ENCODE results near the gene WNT5B.
"Not testable (repeated sequence)": the region's sequence is repeated elsewhere in the genome, so short reads cannot be mapped to it uniquely, and the experiment has no call there.

The WNT5B gene

DNA sequence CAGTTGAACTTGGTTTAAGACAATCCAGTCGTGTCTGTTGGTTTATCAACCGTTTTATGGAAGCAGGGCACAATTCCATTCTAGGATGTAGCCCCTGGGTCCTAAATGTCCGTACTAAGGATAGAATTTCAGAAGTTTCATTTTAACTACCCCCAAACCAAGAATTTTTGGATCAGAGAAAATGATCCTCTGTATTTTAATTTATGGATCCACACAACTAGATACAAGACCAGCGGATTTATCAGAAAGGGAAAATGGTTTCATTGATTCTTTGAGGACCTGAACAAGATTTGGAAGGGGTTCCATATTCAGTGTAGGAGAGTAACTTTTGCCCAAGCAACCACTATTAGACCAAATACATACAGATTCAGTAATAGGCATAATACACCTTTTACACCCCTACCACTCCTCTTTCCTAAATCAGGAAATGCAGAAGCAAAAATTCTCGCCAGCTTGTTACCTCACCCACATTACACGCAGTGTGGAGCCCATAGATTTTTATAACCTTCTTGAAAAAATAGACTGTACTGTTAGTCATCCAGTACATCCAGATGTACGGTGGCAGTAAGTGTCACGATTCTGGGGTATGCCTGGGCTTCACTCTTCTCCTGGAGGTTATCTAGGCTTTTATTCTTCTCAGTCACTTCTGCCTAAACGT lies 33.2 kb upstream of the WNT5B start:
- in situ Hi-C loops (cut with MboI; ENCODE audit: low sequenced_read_pairs): no loop called here

DNA sequence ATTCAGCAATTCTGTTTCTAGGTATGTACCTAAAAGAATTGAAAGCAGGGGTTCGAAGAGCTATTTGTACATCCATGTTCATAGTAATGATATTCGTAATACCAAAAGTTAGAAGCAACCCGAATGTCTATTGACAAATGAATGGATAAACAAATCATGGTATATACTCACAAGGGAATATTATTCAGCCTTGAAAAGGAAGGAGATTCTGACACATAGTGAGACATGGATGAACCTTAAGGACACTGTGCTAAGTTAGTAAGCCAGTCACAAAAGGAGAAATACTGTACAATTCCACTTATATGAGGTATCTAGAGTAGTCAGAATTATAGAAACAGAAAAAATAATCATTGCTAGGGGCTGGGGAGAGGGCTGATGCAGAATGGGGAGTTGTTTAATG lies 30.3 kb upstream of the WNT5B start:
- in situ Hi-C loops (cut with MboI; ENCODE audit: low sequenced_read_pairs): no loop called here

DNA sequence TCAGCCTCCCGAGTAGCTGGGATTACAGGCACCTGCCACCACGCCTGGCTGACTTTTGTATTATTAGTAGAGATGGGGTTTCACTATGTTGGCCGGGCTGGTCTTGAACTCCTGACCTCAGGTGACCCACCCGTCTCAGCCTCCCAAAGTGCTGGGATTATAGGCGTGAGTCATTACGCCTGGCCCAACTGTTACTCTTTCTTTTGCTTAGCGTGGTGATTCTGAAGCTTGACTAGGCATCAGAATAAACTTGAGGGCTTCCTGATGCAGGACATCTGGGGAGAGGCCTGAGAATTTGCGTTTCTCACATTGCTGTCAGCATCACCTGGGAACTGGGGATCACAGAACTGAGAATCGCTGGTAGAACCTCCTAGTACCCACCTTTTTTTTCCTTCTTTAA lies 26.3 kb upstream of the WNT5B start:
- in situ Hi-C loops (cut with MboI; ENCODE audit: low sequenced_read_pairs): not testable (repeated sequence)

DNA sequence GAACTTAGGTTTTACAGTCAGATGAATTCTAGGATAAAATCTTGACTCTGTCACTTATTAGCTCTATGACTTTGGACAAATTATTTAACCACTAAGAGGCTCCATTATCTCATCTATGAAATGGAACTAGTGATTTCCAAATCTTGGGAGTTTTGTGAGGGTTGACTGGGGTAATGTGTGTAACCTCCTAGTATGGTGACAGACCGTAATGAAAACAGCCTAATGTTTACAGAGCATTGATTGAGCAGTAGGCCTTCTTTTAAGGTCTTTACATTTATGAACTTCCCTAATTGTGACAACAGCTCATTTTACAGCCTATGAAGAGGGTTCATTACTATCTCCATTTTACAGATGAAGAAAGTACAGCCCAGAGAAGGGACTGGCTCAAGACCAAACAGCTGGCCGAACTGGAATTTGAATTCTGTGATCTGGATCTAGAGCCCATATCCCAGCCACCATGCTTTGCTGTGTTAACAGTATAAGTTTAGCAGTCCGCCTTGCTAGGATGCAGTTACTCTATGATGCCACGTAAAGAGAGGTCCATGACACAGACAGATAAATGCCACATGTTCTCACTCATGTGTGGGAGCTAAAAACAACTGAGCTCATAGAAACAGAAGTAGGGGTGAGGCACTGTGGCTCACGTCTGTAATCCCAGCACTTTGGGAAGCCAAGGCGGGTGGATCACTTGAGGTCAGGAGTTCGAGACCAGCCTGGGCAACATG lies 25.6 kb upstream of the WNT5B start:
- in situ Hi-C loops (cut with MboI; ENCODE audit: low sequenced_read_pairs): no loop called here

- in situ Hi-C loops (cut with MboI; ENCODE audit: low sequenced_read_pairs): no loop called here
These were observed 24.6 kb upstream of the WNT5B start for GRCh38 chr12:1604464-1604863.

- in situ Hi-C loops (cut with MboI; ENCODE audit: low sequenced_read_pairs): no loop called here
These were observed 23.7 kb upstream of the WNT5B start for GRCh38 chr12:1605129-1606020.

DNA sequence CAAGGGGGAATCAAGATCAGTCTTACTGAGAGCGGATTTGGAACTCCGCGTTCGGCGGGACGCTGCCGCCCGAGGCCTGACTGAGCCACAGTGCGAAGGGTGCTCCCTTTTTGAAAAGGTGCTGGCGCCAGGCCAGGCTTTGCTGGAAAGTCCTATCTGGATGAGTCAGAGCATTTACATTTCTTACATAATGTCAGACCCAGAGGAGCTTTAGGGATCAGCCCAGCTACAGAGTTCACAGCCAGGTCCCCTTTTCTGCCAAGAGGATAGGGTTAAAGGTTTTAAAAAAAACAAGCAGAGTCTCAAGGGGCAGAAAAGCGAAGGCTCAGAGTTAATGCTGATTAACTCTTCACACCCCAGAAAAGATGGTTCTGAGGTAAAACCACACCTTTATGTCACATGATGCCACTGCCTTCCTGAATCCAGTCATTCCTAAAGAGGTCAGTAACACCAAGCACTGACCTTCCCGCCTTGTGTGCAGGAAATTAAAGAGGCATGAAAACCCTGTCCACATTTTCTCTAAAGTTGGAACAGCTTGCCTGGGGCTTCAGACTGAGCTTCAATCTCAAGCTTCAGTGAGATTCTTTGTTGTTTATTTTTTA lies 22.9 kb upstream of the WNT5B start:
- in situ Hi-C loops (cut with MboI; ENCODE audit: low sequenced_read_pairs): no loop called here

GRCh38 chr12:1607940-1608712 lies 20.9 kb upstream of the WNT5B start:
- in situ Hi-C loops (cut with MboI; ENCODE audit: low sequenced_read_pairs): no loop called here

DNA sequence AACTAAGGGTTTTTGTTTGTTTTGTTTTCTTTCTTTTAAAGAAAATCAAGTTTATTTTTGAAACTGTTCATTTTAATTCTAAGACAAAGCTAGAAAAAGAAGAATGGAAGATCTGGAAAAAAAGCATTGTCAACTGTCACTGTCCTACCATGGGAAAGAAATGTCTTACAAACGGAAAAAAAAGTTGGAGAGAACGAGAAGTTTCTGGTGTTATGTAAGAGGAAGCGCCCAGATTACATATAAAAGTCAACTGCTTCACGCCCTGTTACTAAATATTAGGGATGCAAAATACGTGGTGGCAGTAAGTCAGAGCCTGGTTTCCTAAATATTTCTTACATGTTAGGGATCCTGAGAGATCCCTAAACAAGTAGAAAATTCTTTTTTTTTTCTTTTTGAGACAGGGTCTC lies 20.3 kb upstream of the WNT5B start:
- in situ Hi-C loops (cut with MboI; ENCODE audit: low sequenced_read_pairs): no loop called here

GRCh38 chr12:1610072-1610643 lies 18.9 kb upstream of the WNT5B start:
- in situ Hi-C loops (cut with MboI; ENCODE audit: low sequenced_read_pairs): no loop called here

DNA sequence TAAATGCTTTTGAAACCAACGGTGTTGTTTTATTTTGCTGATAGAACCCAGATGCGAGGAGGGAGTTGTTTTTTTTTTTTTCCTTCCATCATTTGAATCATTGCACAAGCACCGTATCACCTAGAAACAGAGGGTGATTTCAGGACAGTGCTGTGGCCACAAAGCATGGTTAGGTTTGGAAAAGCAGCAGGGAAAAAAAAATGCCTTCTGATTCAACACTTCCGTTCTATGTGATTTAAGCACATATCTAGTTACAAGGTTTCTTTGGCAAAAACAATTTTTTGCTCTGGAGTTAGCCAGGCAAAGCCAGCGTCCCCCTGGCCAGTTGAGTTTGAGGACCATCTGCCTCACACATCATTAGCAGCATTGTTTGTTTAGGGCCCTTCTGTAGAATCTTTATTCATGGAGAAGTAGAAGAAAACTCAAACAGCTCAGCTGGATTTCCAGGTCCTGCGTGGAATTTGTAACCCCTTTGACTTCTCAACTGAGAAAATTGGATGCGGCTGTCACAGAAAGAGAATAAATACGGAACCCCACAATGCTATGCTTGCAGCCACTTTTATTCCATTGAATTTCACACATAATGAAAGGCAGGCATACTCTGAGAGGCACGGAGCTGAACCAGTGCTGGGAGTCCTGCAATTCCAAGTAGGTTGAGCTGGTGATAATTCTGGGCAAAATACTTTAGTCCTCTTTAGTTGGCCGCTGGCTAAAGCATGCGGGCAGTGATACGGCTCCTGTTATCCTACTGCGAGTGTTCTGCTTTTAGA lies 17.0 kb upstream of the WNT5B start:
- in situ Hi-C loops (cut with MboI; ENCODE audit: low sequenced_read_pairs): no loop called here

DNA sequence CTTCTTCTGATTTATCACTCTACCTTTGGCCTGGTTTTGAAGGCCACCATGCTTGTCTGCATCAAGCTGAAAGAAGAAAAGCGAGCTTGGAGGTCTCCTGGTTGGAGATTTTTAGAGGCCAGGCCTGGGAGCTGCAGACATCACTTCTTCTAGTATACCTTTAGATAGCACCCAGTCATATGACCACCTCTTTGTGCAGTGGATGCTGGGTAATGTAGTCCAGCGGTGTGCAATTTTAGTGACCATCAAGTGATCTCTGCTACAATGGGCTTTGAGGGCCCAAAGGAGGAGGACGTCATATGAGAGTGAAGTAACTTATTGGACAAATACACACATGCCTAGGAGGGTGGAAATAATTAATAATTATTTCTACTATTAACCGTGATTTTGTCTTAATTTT lies 15.2 kb upstream of the WNT5B start:
- in situ Hi-C loops (cut with MboI; ENCODE audit: low sequenced_read_pairs): no loop called here

- in situ Hi-C loops (cut with MboI; ENCODE audit: low sequenced_read_pairs): no loop called here
These were observed 14.7 kb upstream of the WNT5B start for GRCh38 chr12:1614360-1614759.

GRCh38 chr12:1616233-1617066 lies 12.6 kb upstream of the WNT5B start:
- in situ Hi-C loops (cut with MboI; ENCODE audit: low sequenced_read_pairs): no loop called here

GRCh38 chr12:1618489-1618888 lies 10.5 kb upstream of the WNT5B start:
- in situ Hi-C loops (cut with MboI; ENCODE audit: low sequenced_read_pairs): no loop called here

GRCh38 chr12:1619159-1619558 lies 9.9 kb upstream of the WNT5B start:
- in situ Hi-C loops (cut with MboI; ENCODE audit: low sequenced_read_pairs): no loop called here

DNA sequence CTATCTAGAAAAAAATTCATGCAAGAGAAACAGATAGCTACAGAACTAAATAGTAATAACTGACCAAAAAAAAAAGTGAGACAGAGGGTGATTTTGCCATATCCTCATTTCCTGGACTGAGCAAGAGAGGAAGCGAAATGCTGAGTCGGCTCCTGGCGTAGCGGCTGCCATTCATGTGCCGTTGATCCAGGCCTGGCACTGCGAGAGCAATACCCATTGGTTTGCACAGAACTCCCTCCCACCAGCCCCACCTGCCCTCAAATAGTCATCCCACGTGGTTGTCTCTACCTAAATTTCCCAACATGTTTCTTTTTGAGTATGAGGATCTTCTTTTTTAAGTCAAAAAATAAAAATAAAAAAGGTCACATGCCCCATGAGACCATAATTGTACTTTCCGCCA lies 9.4 kb upstream of the WNT5B start:
- in situ Hi-C loops (cut with MboI; ENCODE audit: low sequenced_read_pairs): no loop called here

GRCh38 chr12:1620092-1620491 lies 8.9 kb upstream of the WNT5B start:
- in situ Hi-C loops (cut with MboI; ENCODE audit: low sequenced_read_pairs): no loop called here

GRCh38 chr12:1622406-1622805 lies 6.6 kb upstream of the WNT5B start:
- in situ Hi-C loops (cut with MboI; ENCODE audit: low sequenced_read_pairs): no loop called here

Data from hTERT RPE-1 (cell line).